Osteoblast (primary cell): ENCODE data around the gene CDKN2AIP. TPM values are rescaled to one million over a fixed set of nuclear protein-coding genes. Genes with fewer than 3 reads are reported as not detected.

Source experiments
- DNase-seq: peaks from one replicate; pipeline ENCODE4 v3.0.0; 2011; ENCODE audit warnings: low spot score, mixed read lengths; ENCODE audit not compliant: insufficient read length; ENCODE audit errors: missing footprints
- H2AFZ ChIP-seq: 2 replicates; pipeline ENCODE4 v1.6.0; 2011; ENCODE audit warnings: mild to moderate bottlenecking, low read length
- H3K27ac ChIP-seq: 2 replicates; pipeline ENCODE4 v1.5.1; 2011; ENCODE audit warnings: mild to moderate bottlenecking, low read depth, low read length, moderate library complexity
- H3K27me3 ChIP-seq: 2 replicates; pipeline ENCODE4 v1.6.0; 2012; ENCODE audit warnings: mild to moderate bottlenecking, control low read depth, inconsistent platforms, low read length, moderate library complexity; ENCODE audit not compliant: insufficient read depth
- H3K36me3 ChIP-seq: 2 replicates; pipeline ENCODE4 v1.5.1; 2011; ENCODE audit warnings: mild to moderate bottlenecking, low read length, control low read depth, moderate library complexity; ENCODE audit not compliant: insufficient read depth
- H3K4me1 ChIP-seq: 2 replicates; pipeline ENCODE4 v1.5.1; 2011; ENCODE audit warnings: mild to moderate bottlenecking, low read length, control low read depth, moderate library complexity; ENCODE audit not compliant: insufficient read depth
- H3K4me2 ChIP-seq: 2 replicates; pipeline ENCODE4 v1.6.0; 2011; ENCODE audit warnings: mild to moderate bottlenecking, low read length; ENCODE audit not compliant: insufficient read depth
- H3K4me3 ChIP-seq: fragments of 200-600 bp; sonication (generic); 3 replicates; pipeline ENCODE4 v1.5.1; 2012; ENCODE audit warnings: mild to moderate bottlenecking, low read length, inconsistent platforms; ENCODE audit not compliant: insufficient read depth
- H3K79me2 ChIP-seq: 2 replicates; pipeline ENCODE4 v1.6.0; 2012; ENCODE audit warnings: mild to moderate bottlenecking, low read length, control low read depth, inconsistent platforms; ENCODE audit not compliant: insufficient read depth
- H3K9me3 ChIP-seq: 2 replicates; pipeline ENCODE4 v1.5.1; 2011; ENCODE audit warnings: low read depth, low read length, control low read depth
- H4K20me1 ChIP-seq: 2 replicates; pipeline ENCODE4 v1.6.0; 2012; ENCODE audit warnings: mild to moderate bottlenecking, low read length, control low read depth; ENCODE audit not compliant: insufficient read depth
- total RNA-seq: library from RNA; depleted of rRNA; stranded (reverse); fragments of >200 nt; gene quantifications from 2 replicates; pipeline ENCODE4 v1.2.3, GENCODE V29; 2012
- TF ChIP-seq, protein P1 (sequence below): IDR thresholded peaks from 2 replicates; pipeline ENCODE4 v1.5.1; 2011; ENCODE audit warnings: mild to moderate bottlenecking, low read depth, low read length, moderate library complexity; ENCODE audit errors: extremely low read depth

CDKN2AIP gene
- total RNA-seq, 1 donor, result 15.2 TPM

- no peaks in the 10 kb centered on the region for H3K4me1 ChIP-seq
- no peaks in the 10 kb centered on the region for H3K36me3 ChIP-seq
- DNase-seq, result peak; percentile 60
- no peak overlapping the region for H3K27ac ChIP-seq
- H3K4me3 ChIP-seq, result no peak overlapping the region
- no peaks in the 10 kb centered on the region for H3K27me3 ChIP-seq
- TF ChIP-seq, protein P1, sequence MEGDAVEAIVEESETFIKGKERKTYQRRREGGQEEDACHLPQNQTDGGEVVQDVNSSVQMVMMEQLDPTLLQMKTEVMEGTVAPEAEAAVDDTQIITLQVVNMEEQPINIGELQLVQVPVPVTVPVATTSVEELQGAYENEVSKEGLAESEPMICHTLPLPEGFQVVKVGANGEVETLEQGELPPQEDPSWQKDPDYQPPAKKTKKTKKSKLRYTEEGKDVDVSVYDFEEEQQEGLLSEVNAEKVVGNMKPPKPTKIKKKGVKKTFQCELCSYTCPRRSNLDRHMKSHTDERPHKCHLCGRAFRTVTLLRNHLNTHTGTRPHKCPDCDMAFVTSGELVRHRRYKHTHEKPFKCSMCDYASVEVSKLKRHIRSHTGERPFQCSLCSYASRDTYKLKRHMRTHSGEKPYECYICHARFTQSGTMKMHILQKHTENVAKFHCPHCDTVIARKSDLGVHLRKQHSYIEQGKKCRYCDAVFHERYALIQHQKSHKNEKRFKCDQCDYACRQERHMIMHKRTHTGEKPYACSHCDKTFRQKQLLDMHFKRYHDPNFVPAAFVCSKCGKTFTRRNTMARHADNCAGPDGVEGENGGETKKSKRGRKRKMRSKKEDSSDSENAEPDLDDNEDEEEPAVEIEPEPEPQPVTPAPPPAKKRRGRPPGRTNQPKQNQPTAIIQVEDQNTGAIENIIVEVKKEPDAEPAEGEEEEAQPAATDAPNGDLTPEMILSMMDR, result no peak
- H3K9me3 ChIP-seq, result no peaks in the 10 kb centered on the region
- no peaks in the 10 kb centered on the region for H3K79me2 ChIP-seq
- H2AFZ ChIP-seq, result no peak overlapping the region
- no peaks in the 10 kb centered on the region for H4K20me1 ChIP-seq
- H3K4me2 ChIP-seq, result no peak overlapping the region
These were observed 27.3 kb upstream of the CDKN2AIP start for GRCh38 chr4:183416879-183417755.

DNA sequence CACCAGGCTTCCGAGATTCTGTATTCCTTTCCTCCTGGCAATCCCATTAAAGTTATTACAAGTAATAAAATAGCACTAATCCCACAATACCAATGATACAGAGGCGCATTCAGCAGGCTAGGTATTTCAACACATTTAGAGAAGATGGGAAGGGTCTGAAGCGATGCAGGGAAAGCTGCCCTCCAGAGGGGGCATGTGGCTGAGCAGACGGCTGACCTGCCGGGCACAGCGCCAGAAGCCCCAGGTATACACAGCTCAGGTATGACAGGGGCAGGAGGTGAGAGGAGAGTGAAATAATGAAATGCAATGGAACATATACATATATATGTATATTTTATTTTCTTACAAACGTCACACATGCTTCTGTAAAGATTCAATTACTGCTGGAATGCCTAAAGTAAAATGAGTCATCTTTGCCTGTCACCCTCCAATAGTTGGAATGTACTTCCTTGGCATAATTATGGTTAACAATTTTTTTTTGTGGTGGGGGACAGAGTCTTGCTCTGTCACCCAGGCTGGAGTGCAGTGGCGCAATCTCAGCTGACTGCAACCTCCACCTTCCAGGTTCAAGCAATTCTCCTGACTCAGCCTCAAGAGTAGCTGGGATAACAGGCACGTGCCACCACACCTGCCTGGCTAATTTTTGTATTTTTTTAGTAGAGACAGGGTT is 21.3 kb upstream of the CDKN2AIP start:
- Histone ChIP-seq H3K4me1 (no peaks in the 10 kb centered on the region), H4K20me1 (no peaks in the 10 kb centered on the region), H3K36me3 (no peaks in the 10 kb centered on the region), H3K4me3 (no peak overlapping the region), H3K27ac (no peak overlapping the region), H3K27me3 (no peaks in the 10 kb centered on the region), H3K79me2 (no peaks in the 10 kb centered on the region), H2AFZ (no peak overlapping the region), H3K4me2 (no peak overlapping the region), H3K9me3 (no peaks in the 10 kb centered on the region)
- no peak for DNase-seq
- TF ChIP-seq, protein P1, result no peak

GRCh38 chr4:183424109-183424744 is 20.2 kb upstream of the CDKN2AIP start:
- TF ChIP-seq, protein P1, result no peak
- no peak overlapping the region for H3K4me3 ChIP-seq
- no peaks in the 10 kb centered on the region for H3K36me3 ChIP-seq
- no peaks in the 10 kb centered on the region for H3K27me3 ChIP-seq
- H2AFZ ChIP-seq, result no peak overlapping the region
- H3K27ac ChIP-seq, result no peak overlapping the region
- no peak for DNase-seq
- H3K4me2 ChIP-seq, result no peak overlapping the region
- H3K79me2 ChIP-seq, result no peaks in the 10 kb centered on the region
- no peaks in the 10 kb centered on the region for H3K9me3 ChIP-seq
- no peaks in the 10 kb centered on the region for H3K4me1 ChIP-seq
- no peaks in the 10 kb centered on the region for H4K20me1 ChIP-seq

GRCh38 chr4:183426507-183426906 is 17.9 kb upstream of the CDKN2AIP start:
- Histone ChIP-seq H3K79me2 (no peaks in the 10 kb centered on the region), H3K4me1 (no peaks in the 10 kb centered on the region), H3K4me3 (no peak overlapping the region), H3K27me3 (no peaks in the 10 kb centered on the region), H4K20me1 (no peaks in the 10 kb centered on the region), H3K36me3 (no peaks in the 10 kb centered on the region), H3K27ac (no peak overlapping the region), H3K9me3 (no peaks in the 10 kb centered on the region), H2AFZ (no peak overlapping the region), H3K4me2 (no peak overlapping the region)
- TF ChIP-seq, protein P1, result no peak
- DNase-seq, result no peak
